HepG2 (cell line): Measurements from ENCODE around the gene CRK. TPM values are rescaled to one million over a fixed set of nuclear protein-coding genes. Genes with fewer than 3 reads are reported as not detected.

ENCODE experiments used
- ARID3A ChIP-seq: IDR thresholded peaks from 2 replicates; pipeline ENCODE4 v1.6.1; 2012; ENCODE audit warnings: low read depth, low read length, improper control_type of control experiment
- CHCHD3 ChIP-seq: sonication (generic); formaldehyde crosslinking; IDR thresholded peaks from 2 replicates; pipeline ENCODE4 v1.8.0; 2022; ENCODE audit warnings: mild to moderate bottlenecking, missing genetic modification reagents, moderate library complexity
- DMAP1 ChIP-seq: IDR thresholded peaks from 2 replicates; pipeline ENCODE4 v1.6.1; 2016
- GPN1 ChIP-seq: sonication (generic); formaldehyde crosslinking; IDR thresholded peaks from 2 replicates; pipeline ENCODE4 v1.5.1; 2020; ENCODE audit warnings: missing genetic modification reagents, borderline replicate concordance
- HOXA7 ChIP-seq: sonication (generic); formaldehyde crosslinking; IDR thresholded peaks from 2 replicates; pipeline ENCODE4 v1.8.1; 2022; ENCODE audit warnings: mild to moderate bottlenecking, missing genetic modification reagents, moderate library complexity
- PATZ1 ChIP-seq: sonication (generic); formaldehyde crosslinking; IDR thresholded peaks from 2 replicates; pipeline ENCODE4 v1.4.0; 2020; ENCODE audit warnings: missing genetic modification reagents
- RAD51 ChIP-seq: fragments of 450-650 bp; IDR thresholded peaks from 2 replicates; pipeline ENCODE4 v1.6.1; 2016; ENCODE audit warnings: borderline replicate concordance
- RARG ChIP-seq: sonication (generic); formaldehyde crosslinking; IDR thresholded peaks from 2 replicates; pipeline ENCODE4 v1.4.0; 2020; ENCODE audit warnings: low read depth, mild to moderate bottlenecking, missing genetic modification reagents
- SALL2 ChIP-seq: sonication (generic); formaldehyde crosslinking; IDR thresholded peaks from 2 replicates; pipeline ENCODE4 v1.8.1; 2023; ENCODE audit warnings: mild to moderate bottlenecking, missing genetic modification reagents, inconsistent platforms
- SNRNP70 ChIP-seq: fragments of 200-400 bp; formaldehyde crosslinking; IDR thresholded peaks from 2 replicates; pipeline ENCODE4 v1.6.1; 2017; ENCODE audit warnings: mild to moderate bottlenecking, low read depth, low read length, moderate library complexity
- SRF ChIP-seq: IDR thresholded peaks from 2 replicates; pipeline ENCODE4 v1.6.1; 2011; ENCODE audit warnings: mild to moderate bottlenecking, low read depth, low read length, moderate library complexity
- U2AF1 ChIP-seq: fragments of 200-400 bp; formaldehyde crosslinking; optimal IDR thresholded peaks from 2 replicates; pipeline ENCODE3; 2017; ENCODE audit warnings: mild to moderate bottlenecking, low read depth, low read length
- ZNF281 ChIP-seq: sonication (generic); formaldehyde crosslinking; IDR thresholded peaks from 2 replicates; pipeline ENCODE4 v1.4.0; 2020; ENCODE audit warnings: missing genetic modification reagents, borderline replicate concordance
- ZNF431 ChIP-seq: sonication (generic); formaldehyde crosslinking; IDR thresholded peaks from 2 replicates; pipeline ENCODE4 v1.9.0; 2022; ENCODE audit warnings: missing genetic modification reagents, low read depth, mild to moderate bottlenecking, borderline replicate concordance
- ZNF607 ChIP-seq: sonication (generic); formaldehyde crosslinking; IDR thresholded peaks from 2 replicates; pipeline ENCODE4 v1.5.1; 2020; ENCODE audit warnings: missing genetic modification reagents, mild to moderate bottlenecking, borderline replicate concordance
- ZNF75D ChIP-seq: sonication (generic); formaldehyde crosslinking; IDR thresholded peaks from 2 replicates; pipeline ENCODE4 v1.8.1; 2023; ENCODE audit warnings: missing genetic modification reagents, mild to moderate bottlenecking, borderline replicate concordance
- polyA plus RNA-seq, 8 experiments: library from polyadenylated mRNA; depleted of rRNA in 3 of 8; stranded (reverse) in 7 of 8; unstranded in 1 of 8; fragments of >200 nt; fragmentation: Illumina TruSeq in 4 of 8; extraction: Trizol in 4 of 8; gene quantifications; 2 replicates each; pipeline versions ENCODE4 v1.2.1 to v1.2.3, GENCODE V29; 2011 to 2016; ENCODE audit warnings: low read depth in 4 of 8, missing spikeins in 1 of 8, mixed read lengths in 1 of 8; ENCODE audit not compliant: insufficient read depth in 1 of 8
- total RNA-seq, 5 experiments: library from RNA; depleted of rRNA; stranded (reverse); fragments of >200 nt; fragmentation: Illumina TruSeq; extraction: Trizol; gene quantifications; 2 replicates each; pipeline ENCODE4 v1.2.3, GENCODE V29; 2016; ENCODE audit warnings: low read depth in 1 of 5
- TF ChIP-seq, protein P1 (sequence below): sonication (generic); formaldehyde crosslinking; conservative IDR thresholded peaks from 2 replicates; pipeline ENCODE4 v1.8.0; 2022; ENCODE audit warnings: low read depth, missing genetic modification reagents
- TF ChIP-seq, protein P2 (sequence below): sonication (generic); formaldehyde crosslinking; IDR thresholded peaks from 2 replicates; pipeline ENCODE4 v1.8.0; 2022; ENCODE audit warnings: mild to moderate bottlenecking, missing genetic modification reagents; ENCODE audit not compliant: insufficient replicate concordance

The CRK gene
- total and polyA plus RNA-seq, 2 of the 13 experiments (the other 11 are each of a cell fraction or from before 2014, with no cell fraction given): 47.4 to 54.2 TPM

DNA sequence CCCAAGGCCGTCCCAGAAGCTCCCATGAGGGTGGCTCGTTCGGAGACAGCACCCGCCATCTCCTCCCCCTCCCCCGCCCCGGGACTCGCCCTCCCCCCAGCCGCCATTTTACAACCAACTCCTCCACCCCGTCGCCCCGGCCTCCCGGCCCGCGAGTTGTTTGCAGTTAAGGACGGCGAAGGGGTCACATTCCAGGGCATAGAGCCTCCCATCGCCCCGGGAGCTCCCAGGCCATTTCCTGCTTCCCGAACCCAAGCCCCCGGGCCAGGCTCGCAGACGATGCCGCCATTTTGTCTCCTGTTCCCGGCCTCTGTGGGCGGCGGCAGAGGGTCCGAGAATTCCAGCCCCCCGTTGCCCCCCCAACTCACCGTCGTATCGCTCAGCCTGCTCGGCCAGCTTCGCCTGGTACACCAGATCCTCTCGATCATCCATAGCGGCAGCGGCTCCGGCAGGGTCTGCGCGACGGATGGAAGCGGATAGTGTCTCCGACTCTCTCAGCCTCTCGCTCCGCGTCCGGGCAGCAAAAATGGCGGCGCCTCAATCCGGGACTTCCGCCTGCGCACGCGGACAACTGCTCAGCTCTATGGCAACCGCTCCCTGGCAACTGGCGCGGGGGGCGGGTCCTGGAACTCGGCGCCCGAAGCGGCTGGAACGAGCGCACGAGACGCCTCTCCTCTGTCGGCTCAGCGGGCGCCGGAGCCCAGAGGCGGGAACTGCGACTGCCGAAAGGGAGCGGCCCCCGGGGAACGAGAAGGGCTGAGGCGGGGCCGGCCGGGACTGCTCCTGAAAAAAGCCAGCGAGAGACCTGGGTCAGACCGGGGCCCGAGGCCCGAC is 56.1 kb downstream of the CRK start, which contains the start of gene YWHAE (continued):
- TF ChIP-seq RARG (CRISPR knock-in tag) (no peak), RAD51 (no peak), ZNF607 (CRISPR knock-in tag) (peak; percentile 76; the same call in 1 of the 2 replicates), ARID3A (0 out of 2 replicates have a peak, but pooled peaks have one; percentile 8), ZNF75D (CRISPR knock-in tag) (no peak), SRF (no peak), PATZ1 (CRISPR knock-in tag) (peak; percentile 77), GPN1 (CRISPR knock-in tag) (no peak), DMAP1 (CRISPR knock-in tag) (peak; percentile 99), ZNF431 (CRISPR knock-in tag) (peak; percentile 13; the same call in 1 of the 2 replicates), U2AF1 (peak; percentile 46), HOXA7 (CRISPR knock-in tag) (no peak), SALL2 (0 out of 2 replicates have a peak, but pooled peaks have one; percentile 45), SNRNP70 (no peak), ZNF281 (no peak; the same call in 1 of the 2 replicates), CHCHD3 (CRISPR knock-in tag) (no peak; the same call in 1 of the 2 replicates)
- TF ChIP-seq, protein P1, sequence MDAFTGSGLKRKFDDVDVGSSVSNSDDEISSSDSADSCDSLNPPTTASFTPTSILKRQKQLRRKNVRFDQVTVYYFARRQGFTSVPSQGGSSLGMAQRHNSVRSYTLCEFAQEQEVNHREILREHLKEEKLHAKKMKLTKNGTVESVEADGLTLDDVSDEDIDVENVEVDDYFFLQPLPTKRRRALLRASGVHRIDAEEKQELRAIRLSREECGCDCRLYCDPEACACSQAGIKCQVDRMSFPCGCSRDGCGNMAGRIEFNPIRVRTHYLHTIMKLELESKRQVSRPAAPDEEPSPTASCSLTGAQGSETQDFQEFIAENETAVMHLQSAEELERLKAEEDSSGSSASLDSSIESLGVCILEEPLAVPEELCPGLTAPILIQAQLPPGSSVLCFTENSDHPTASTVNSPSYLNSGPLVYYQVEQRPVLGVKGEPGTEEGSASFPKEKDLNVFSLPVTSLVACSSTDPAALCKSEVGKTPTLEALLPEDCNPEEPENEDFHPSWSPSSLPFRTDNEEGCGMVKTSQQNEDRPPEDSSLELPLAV (CRISPR knock-in tag): no peak
- TF ChIP-seq, protein P2, sequence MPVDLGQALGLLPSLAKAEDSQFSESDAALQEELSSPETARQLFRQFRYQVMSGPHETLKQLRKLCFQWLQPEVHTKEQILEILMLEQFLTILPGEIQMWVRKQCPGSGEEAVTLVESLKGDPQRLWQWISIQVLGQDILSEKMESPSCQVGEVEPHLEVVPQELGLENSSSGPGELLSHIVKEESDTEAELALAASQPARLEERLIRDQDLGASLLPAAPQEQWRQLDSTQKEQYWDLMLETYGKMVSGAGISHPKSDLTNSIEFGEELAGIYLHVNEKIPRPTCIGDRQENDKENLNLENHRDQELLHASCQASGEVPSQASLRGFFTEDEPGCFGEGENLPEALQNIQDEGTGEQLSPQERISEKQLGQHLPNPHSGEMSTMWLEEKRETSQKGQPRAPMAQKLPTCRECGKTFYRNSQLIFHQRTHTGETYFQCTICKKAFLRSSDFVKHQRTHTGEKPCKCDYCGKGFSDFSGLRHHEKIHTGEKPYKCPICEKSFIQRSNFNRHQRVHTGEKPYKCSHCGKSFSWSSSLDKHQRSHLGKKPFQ (CRISPR knock-in tag): no peak
